Left colon (tissue), 2 donors: ENCODE results near the gene RIPK4. TPM values are rescaled to one million over a fixed set of nuclear protein-coding genes. Genes with fewer than 3 reads are reported as not detected.

Experiments used
- ATAC-seq: fragments of 200-7000 bp; cut with Tn5 transposase; one replicate; pipeline ENCODE4 v1.9.1; 2020; ENCODE audit warnings: mild to moderate bottlenecking, moderate library complexity
- DNase-seq, 2 donors: peaks; one replicate each; pipeline ENCODE4 v3.0.0-alpha.2; 2020
- intact Hi-C, 2 donors: fragments of 100-400 bp; cut with DNase I in 1 of 2; cut with micrococcal nuclease in 1 of 2; formaldehyde crosslinking; loops; one replicate each; pipeline versions ENCODE4 v1.11.2 to v1.14.0; 2022; cut with DNase I, micrococcal nuclease
- total RNA-seq, 2 donors: library from RNA; stranded (reverse); fragmentation: NEBNext Ultra II Directional; extraction: Animal tissue kit (Norgen Biotek cat#: 25700); gene quantifications; one replicate each; pipeline ENCODE4 v1.2.1, GENCODE V29; 2021
- donor health status: DM: no; HTN: no; CAD: no.
- donor health status: DM: yes; HTN: yes; CAD: no.

RIPK4 gene
- total RNA-seq, 2 donors from 2014 or later, result 11.0 to 16.0 TPM

DNA sequence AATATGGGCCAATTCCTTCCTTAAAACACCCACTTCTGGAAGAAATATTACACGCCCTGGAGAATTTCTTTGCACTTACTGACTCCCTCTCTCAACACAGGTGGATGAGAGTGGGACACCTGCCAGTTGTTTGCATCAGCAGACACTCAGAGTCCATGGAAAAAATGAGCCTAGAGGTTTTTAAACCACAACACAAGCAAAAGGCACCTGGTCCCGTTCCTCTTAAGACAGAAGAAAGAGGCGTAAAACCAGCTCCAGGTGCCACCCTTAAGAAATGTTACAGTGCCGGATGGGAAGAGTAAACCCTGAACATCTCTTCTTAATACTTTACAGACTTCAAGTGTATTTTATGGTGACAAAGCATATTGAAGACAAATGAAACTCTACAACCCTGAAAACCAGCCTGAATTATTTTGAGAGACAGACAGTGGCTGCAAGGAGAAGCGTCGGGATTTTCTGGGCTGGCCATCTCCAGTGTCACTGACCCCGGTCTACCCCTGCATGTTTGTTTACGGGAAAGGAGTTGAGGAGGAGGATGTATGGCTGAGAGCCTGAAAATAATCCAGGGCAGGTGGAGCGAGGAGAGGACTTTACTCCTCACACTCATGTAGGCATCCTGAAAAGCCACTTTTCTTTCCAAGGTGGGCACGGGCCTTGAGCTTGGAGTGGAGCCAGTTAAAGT is 7.8 kb upstream of the RIPK4 start:
- intact Hi-C loops, result loop anchor here (5.0 to 10.0 kb wide), 2 partner anchors 160 to 162 kb away; no protein-coding TSS in a partner anchor
- no peak for ATAC-seq
- DNase-seq, result no peak

DNA sequence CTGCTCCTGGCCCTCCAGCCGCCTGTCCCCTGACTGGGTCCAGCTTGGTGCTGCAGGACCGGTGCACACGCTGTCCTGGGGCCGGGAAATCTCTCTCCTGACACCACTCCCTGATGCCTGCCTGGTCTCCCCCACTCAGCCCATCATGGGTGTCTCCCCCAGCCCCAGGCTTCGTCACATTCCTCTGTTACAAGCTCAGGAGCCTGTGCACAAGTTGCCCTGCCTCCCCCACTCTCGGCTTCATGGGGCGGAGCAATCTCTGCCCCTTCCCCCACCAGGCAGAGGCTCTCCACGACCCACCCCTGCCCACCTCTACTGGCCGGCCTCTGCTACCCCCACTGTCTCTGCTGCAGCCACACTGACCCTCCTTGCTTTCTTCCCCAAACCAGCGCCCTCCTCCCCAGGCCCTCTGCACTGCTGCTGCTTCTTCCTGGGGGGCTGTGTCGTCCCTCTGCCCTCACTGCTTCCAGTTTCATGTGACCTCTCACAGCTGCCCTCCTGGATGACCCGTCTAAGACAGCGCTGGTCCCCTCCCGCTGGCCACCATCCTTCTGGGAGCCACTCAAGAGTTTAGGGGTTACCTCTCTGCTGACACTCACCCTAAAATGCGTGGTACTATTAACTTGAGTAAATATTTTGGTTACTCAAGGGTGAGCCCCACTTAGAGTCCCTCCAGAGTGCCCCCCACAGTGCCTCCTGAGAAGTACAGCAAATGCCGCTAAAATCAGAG is 5.7 kb upstream of the RIPK4 start:
- peak in 1 of 2 donors; percentile 21 for DNase-seq
- ATAC-seq, result no peak
- intact Hi-C loops, result loop anchor here in 1 of 2 donors (10.0 kb wide), 1 partner anchor 158 kb away; no protein-coding TSS in a partner anchor

DNA sequence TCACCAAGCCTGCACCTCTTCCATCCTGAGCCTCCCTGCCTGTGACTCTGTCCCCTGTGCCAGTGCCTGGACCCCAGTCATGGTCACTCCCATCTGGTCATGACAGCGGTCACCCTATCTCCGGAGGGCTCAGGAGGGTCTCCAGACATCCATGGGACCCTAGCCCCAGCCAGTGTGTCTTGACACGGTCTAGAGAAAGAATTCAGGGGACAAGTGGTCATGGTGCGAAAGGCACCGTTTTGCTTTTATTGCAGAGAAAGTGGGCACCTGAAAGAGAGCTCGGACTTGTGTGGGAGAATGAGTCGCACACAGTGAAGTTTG is 4.7 kb upstream of the RIPK4 start:
- DNase-seq, result peak in 1 of 2 donors; percentile 14
- ATAC-seq, result no peak
- intact Hi-C loops, result loop anchor here in 1 of 2 donors (10.0 kb wide), 1 partner anchor 157 kb away; no protein-coding TSS in a partner anchor

DNA sequence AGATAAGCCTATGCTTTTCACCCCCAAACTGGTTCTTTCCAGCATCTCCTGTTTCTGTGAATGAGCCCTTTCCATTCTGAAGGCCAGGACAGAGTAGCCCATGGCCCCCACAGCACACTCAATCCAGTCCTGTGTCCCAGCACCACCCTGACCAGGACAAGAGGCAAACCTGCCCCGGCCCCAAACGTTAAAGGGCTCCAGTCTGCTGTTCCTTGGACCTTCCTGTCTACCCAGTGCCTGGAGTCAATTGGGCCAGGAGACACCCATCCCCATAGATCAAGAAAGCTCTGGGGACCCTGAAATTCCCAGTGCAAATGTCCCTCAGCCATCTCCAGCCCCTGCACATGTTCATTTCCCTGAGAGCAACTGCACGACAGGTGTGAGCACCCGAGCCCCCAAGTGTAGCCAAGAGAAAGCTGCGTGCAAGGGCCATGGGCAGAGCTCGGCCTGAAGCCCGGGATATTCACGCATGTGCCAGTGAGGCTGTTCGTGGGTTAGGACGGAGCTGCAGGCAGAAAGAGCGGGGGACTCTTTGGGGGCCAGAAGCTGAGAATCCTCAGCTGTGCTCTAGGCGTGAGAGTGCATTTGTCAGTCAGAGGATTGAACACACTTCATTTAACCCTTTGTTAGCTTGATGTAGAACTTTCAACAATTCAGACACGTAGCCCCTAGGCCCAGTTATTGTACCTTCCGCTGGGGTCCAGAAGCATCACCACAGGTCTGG is 4.2 kb upstream of the RIPK4 start:
- intact Hi-C loops, result loop anchor here in 1 of 2 donors (10.0 kb wide), 1 partner anchor 156 kb away; no protein-coding TSS in a partner anchor
- DNase-seq (peak in 1 of 2 donors; percentile 16), ATAC-seq (no peak)

DNA sequence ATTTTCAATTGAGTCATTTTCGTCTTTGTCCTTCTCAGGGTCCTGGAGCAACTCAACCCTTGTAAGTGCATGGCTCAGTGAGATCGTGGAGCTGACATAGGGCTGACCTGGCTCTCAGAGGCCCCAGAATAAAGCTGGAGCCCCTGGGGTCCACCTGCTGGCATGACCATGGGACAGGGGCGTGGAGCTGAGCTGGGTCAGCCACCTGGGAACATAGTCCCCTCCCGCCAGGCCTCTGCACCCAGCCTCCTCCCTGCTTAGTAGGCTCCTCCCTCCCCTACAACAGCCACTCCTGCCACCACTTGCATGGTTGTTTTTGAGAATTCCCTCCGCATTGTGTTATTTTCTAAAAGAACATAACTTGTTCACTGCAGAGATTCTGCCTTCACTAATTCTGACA is 3.1 kb upstream of the RIPK4 start:
- DNase-seq, result no peak
- intact Hi-C loops, result loop anchor here in 1 of 2 donors (10.0 kb wide), 1 partner anchor 155 kb away; no protein-coding TSS in a partner anchor
- ATAC-seq, result no peak

DNA sequence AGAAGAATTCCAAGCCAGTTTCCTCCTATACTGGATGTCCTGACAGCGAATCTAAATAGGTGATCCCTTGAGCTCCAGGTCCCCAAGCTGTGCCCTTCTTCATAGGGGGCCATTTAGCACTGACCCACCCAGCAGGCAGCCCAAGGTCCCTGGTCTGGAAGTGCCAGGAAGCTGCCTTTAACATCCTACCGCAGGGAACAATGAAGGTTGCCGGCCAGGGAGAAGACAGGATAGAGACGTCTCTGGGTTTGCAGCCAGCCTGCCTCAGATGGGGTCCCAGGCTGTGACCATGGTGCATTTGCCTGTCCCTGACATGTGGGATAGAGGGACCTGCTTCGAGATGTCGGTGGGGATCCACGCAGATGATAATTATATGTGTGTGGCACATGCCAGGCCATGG is 2.7 kb upstream of the RIPK4 start:
- intact Hi-C loops, result no loop called here
- ATAC-seq (no peak), DNase-seq (no peak)

DNA sequence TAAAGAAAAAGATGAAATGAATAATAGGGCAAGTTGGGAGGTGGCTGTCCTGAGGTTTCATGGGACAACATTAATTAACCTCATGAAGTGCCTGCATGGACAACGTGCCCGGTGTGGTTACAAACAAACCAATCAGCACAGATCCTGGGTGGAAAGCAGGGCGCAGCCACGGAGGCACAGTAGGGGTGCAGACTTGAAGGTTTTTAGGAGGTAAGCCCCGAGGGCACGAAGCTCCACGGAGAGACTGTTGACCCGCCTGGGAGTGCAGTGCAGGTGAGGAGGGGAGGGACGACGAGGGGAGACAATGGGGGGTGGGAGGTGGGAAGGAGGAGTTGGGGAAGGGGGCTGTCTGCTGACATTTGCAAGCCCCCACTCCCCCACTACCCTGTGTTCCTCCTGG is 2.3 kb upstream of the RIPK4 start:
- intact Hi-C loops, result no loop called here

DNA sequence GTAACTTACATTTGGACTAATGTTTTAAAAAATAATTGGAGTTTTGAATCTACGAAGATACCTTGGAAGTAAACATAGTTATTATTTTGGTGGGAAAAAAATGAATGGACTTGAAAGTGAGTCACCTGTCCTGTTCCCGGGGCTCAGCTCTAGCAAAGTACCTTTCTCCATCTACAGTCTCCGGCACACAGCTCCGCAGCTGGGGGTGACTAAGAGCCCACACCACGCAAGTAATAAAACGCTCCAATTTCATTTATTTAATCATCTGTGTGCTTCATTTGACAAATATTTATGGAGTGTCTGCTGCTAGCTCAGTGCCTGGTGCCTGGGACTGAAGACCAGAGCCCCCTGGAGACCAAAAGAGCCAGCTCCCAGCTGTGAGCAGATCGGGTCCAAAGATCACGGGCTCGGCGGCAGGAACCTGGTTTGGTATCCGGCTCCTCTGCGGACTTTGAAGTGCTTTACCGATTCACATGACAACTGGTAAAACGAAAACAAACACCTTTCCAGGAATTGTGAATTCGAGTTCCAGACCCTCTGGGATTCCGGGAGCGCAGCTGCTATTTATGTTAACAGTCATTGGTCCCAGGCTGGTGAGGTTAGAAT is 1.7 kb upstream of the RIPK4 start:
- peak; percentile 70 for ATAC-seq
- intact Hi-C loops, result no loop called here
- DNase-seq, result peak; percentile 84 to 88

More for the DNA sequence above, 2.3 kb upstream of the RIPK4 start:
- DNase-seq (no peak), ATAC-seq (peak; percentile 13)

DNA sequence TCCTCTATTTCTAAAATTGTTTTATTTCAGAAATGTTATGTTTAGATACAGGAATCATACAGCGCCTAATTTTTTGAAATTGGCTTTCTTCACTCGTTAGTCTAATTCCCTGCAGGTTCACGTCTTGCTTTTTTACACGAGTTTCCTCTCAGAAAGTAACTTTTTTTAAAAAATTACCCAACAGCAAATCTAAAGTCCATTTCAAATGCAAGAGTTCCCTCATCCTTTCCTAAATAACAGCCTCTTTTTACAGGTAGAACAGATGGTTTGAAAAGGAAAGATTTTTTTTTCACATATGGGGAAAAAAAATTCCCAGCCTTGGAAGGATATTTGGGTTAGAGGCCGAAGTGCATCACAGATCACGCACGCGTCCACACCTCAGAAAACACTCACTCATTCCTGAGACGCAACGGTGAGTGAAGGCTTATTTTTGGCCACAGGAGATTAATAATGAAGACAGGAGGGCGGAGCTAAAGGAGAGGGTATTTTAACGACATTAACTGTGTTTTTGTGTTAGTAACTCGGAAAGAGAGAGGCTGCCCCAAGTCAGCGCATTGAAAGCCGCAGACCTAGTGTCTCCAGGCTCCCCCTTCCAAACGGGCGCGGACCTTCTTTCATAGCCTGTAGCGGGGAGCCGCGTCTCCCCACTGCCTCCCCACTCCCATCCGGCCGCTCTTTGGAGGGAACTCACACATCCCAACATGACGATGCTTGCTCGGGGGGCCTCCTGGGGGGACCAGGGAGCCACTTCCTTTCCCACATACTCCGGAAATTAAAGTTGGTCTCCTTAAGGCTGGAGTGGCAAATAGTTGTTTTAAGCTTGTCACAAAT is 969 bp upstream of the RIPK4 start:
- intact Hi-C loops, result no loop called here
- DNase-seq, result peak; percentile 27 to 44

DNA sequence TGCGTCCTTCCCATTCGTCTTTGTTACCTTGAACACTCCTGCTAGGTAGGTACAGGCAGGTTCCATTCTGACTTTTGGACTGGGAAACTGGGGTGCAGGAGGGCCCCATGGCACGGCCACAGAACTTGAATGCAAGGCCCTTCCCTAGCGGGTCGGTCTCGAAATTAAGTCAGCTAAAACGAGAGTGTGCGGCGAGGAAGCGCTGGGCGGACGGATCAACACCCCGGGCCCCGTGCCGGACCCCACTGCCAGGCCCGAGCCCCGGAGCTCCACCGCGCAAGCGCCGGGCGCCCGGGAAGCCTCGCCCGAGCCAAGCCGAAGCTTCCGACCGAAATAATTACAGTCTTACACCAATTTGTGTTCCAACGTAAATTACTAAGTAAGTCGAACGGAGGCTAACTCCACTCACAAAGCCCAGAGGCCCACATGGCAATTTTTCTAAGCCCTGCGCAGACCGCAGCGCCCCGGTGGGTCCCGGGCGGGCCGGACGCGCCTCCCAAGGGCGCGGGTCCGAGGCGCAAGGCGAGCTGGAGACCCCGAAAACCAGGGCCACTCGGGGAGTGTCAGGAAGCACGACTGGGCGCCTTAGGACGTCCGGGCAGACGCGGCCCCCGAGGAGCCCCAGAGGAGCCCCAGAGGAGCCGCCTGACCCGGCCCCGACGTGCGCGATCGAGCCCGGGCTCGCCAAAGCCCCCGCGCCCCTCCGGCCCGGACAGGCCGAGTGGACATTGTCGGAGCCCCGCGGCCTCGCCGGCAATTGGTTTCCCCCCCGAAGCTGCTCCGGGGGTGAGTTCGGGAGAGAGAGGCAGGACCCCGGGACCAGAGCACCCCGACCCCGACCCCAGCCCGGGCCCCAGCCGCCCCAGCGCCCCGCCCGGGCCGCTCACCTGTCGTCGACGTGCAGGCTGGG is 624 bp downstream of the RIPK4 start:
- ATAC-seq (peak; percentile 26), DNase-seq (peak in 1 of 2 donors; percentile 31)
- intact Hi-C loops, result no loop called here

More for the DNA sequence above, 969 bp upstream of the RIPK4 start:
- no peak for ATAC-seq

DNA sequence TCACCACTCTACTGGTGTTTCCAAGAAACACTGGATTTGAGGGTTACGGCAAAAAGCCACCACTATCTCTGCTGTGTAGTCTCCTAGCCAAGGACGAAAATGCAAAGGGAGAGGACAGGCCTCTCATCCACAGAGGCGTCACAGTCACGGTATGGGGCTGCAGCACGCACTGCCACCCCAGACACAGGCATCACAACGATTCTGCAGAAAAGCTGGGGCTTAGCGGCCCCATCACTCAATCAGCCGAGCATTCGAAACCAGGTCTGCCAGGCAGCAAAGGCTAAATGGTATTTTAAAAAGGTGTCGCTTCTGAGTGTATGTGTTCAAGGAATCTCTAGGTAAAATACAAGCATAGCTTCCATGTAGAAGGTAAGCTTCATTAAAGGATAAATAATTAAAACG is 1.4 kb downstream of the RIPK4 start:
- no peak for ATAC-seq
- intact Hi-C loops, result no loop called here
- no peak for DNase-seq

DNA sequence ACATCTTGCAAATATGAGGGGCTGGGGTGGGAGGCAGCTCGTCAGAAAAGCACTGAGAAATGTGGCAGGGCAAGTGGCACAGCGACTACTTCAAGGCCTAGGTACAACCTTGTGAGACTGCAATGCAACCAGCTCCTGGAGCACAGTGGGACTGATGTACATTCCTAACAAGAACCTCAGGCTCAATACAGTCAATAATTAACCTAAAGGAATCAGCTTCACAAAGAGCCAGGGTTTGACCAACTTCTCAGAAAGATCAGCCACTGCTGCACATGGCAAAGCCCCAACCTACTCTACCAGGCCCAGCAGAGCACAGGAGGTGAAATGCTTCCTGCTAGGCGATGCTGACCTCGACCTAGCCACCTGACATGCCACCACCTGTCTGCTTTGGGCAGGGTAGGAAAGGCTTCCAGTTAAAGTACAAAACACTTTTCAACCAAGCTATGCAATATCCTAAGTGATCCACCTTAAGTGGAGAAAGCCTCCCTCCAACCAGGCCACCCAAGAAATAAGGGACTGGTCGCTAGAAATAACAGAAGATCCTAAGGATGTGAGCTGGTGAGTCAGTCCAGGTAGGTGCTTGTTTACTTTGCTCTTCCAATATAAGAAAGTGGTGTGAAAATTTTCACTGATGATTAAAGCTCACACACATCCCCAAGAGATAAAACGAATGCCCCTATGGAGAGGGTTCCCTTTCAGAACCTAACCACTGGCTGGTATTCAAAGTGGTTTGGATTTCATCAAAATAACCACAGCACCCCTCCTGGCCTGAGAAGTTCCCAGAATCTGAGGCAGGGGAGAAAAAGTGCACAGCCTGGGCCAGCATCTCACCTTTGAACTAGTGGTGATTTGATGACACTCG is 2.1 kb downstream of the RIPK4 start:
- intact Hi-C loops, result no loop called here
- no peak for DNase-seq
- ATAC-seq, result no peak

DNA sequence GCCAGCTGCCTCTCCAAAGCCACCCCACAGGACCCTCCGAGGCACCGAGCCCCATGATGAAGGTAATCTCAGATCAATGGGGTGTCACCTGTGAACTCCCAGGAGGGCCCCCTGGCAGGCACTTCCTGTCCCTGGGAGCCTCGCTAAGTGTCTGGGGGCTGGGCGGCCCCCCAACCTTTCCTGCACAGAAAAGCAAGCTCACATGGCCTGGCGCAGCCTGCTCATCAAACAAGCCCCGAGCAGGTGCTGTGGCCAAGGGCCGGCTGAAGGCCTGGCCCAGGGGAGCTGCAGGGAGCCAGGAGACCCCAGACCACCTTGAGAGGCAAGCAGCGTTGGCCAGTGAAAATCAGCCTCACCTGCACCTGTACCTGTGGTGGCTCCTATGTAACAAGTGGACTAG is 2.9 kb downstream of the RIPK4 start:
- intact Hi-C loops, result no loop called here
- no peak for ATAC-seq
- DNase-seq, result no peak

DNA sequence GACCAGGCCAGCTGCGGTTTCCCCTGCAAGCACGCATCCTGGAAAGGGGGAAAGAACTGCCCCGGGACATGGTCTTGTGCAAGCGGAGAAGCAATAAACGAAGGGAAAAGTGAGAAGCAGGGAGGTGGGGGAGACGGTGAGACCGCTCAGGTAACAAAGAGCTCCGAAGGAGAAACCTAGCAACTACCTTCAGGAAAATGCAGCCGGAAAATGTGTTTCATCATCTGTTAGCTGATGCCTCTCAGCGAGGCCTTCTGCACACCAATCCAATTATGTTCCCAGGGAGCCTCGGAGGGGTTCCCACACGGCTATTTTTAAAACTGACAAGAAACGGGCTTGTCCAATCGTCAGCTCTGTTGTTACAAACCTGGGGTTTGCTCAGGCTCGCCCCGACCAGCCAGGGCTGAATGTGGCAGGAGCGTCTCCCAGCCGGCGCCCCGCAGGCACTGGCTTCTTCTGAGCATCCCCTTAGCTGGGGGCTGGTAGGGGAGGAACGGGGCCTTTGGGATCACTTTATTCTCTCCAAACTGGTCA is 3.4 kb downstream of the RIPK4 start:
- ATAC-seq, result no peak
- intact Hi-C loops, result no loop called here

DNA sequence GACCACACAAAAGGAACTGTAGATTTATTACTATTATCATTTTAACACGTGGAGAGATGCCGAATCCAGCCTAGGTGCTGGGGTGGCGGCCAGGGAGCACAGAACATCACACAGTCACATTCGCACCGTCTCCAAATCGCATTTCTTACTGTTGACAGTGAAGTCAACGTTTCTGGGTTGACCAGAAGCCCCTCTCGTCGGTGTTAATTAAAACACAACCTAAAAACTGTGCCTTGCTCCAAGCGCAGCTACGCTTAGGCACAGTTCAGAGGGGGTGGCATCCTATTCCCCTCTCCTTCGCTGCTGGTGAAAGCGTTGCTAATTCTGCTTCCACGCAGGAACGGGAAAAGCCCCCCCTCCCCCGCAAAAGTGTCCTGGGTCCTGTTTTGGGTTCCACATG is 4.1 kb downstream of the RIPK4 start:
- DNase-seq (no peak), ATAC-seq (no peak)
- intact Hi-C loops, result no loop called here

More for the DNA sequence above, 3.4 kb downstream of the RIPK4 start:
- DNase-seq, result no peak

DNA sequence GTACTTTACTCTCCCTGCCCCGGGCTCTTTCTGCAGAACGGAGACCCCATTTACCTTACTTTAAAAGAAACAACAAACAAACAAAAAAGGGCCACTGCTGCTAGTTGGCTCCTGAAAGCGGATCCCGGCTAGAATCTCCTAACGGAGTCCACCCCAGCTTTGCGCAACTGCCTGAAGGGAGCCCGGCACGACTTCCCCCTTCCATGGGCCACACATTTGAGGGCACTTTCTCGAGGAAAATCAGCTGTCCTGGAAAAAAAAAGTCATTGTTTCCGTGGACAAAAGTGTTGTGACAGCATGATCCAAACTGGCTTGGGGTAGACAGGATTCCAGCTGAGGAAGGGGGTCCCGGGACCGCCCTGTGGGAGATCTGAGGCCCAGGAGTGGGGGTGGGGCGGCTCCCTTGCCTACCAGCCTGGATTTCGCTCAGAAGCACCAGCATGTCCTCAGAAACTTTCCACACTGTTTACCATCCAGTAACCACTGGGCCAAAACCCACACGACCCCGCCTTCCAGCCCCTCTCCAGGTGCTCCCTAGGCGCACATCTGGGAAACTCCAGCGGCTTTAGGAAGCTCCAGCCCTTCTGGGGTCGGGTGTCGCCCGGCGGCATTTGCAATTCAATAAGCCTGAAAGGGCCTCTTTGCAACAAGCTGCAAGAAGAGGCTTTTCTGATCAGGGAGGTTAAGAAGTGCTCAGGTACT is 4.8 kb downstream of the RIPK4 start:
- ATAC-seq, result no peak
- DNase-seq, result no peak
- intact Hi-C loops, result no loop called here
